ENCODE data around the gene ZNF79.

ZNF79 gene

DNA sequence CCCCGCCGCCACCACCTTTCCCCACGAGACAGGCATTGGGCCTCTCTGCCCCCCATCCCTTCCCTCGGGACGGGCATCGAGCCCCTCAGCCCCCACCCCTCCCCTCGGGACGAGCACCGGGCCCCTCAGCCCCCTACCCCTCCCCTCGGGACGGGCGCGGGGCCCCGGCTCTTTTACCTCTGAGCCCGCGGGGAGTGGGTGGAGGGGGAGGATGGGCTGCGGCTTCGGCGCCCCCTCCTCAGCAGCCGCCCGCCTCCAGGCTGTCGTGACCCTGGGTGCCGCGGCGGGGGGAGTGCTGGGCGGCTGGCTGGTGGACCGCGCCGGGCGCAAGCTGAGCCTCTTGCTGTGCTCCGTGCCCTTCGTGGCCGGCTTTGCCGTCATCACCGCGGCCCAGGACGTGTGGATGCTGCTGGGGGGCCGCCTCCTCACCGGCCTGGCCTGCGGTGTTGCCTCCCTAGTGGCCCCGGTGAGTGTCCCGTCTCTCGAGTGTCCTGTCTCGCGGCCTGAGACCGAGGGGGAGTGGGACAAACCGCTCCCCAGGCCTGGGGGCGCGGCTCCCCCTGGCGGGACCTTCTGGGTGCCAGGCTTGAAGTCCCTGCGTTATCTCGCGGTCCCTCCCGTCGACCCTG is 26.4 kb upstream of the ZNF79 start:
- peak; percentile 58 for TF ChIP-seq CTCF (IDR thresholded peaks at IDR 0.05; ENCODE audit: insufficient read depth, low read depth, low read length, missing control alignments)
- H3K4me3 ChIP-seq (ENCODE audit: low read depth, low read length) = peak overlapping the region; percentile 68
- DNase-seq (ENCODE audit: low read depth) = peak; percentile 64

DNA sequence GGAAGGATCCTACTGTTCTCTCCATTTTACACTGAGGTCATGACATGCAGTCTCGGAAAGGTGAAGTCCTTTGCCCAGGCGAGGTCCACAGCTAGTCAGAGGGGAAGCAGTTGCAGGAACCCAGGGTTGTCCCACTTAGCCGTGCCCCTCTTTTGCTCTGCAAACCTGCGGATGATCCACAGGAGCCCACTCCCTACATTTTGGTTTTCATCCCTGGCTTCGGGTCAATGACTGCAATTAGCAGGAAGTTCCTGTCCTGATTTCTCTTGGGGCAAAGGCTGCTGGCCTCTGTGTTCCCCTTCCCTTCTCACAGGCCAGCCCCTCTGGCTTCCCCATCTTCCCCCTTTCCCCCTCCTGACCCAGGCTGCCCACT is 25.9 kb upstream of the ZNF79 start:
- DNase-seq (ENCODE audit: low read depth) = no peak
- no peak for TF ChIP-seq CTCF (IDR thresholded peaks at IDR 0.05; ENCODE audit: insufficient read depth, low read depth, low read length, missing control alignments)
- peak overlapping the region; percentile 68 for H3K4me3 ChIP-seq (ENCODE audit: low read depth, low read length)

DNA sequence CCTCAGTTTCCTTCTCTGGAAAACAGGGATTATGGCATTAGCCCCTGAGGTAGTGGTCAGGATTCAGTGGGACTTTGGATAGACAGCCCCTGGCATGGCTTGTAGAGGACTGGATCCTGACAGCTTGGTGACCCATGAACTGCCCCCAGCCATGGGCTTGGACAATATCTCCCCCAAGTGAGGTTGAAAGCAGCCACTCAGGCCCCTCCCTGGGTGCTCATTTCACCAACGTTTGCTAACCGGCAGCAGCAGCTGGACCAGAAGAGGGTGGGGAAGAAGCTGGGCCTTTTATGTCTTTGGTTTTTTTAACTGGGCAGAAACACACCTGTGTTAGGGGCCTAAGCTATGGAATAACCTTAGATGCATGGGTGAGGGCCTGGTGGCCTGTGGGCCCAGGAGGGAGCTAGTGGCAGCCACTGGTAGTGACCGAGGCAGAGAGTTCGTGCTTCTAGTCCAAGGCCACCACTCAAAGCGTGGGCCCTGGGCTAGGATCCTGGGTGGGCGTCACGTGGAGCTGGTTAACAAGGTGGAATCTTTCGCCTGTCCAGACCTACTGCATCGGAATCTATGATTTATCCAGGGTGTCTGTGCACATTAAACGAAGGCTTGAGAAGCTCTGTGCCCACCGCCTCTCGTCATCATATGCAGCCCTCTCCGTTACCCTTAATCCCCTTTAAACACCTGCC is 25.3 kb upstream of the ZNF79 start:
- no peak overlapping the region for H3K4me3 ChIP-seq (ENCODE audit: low read depth, low read length)
- no peak for TF ChIP-seq CTCF (IDR thresholded peaks at IDR 0.05; ENCODE audit: insufficient read depth, low read depth, low read length, missing control alignments)
- no peak for DNase-seq (ENCODE audit: low read depth)

DNA sequence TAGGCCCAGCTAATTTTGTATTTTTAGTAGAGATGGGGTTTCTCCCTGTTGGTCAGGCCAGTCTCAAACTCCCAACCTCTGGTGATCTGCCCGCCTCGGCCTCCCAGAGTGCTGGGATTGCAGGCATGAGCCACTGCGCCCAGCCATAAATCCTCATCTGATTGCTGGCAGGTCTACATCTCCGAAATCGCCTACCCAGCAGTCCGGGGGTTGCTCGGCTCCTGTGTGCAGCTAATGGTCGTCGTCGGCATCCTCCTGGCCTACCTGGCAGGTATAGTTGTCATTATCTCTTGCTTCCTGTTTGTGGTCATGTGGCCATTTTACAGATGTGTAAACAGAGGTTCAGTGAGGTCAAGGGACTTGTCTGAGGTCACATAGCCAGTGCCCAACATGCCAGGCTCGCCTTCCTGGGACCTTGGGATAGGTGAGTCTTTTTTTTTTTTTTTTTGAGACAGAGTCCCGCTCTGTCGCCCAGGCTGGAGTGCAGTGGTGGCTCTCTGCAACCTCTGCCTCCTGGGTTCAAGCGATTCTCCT is 24.4 kb upstream of the ZNF79 start:
- no peak for TF ChIP-seq CTCF (IDR thresholded peaks at IDR 0.05; ENCODE audit: insufficient read depth, low read depth, low read length, missing control alignments)
- no peak overlapping the region for H3K4me3 ChIP-seq (ENCODE audit: low read depth, low read length)
- DNase-seq (ENCODE audit: low read depth) = no peak

DNA sequence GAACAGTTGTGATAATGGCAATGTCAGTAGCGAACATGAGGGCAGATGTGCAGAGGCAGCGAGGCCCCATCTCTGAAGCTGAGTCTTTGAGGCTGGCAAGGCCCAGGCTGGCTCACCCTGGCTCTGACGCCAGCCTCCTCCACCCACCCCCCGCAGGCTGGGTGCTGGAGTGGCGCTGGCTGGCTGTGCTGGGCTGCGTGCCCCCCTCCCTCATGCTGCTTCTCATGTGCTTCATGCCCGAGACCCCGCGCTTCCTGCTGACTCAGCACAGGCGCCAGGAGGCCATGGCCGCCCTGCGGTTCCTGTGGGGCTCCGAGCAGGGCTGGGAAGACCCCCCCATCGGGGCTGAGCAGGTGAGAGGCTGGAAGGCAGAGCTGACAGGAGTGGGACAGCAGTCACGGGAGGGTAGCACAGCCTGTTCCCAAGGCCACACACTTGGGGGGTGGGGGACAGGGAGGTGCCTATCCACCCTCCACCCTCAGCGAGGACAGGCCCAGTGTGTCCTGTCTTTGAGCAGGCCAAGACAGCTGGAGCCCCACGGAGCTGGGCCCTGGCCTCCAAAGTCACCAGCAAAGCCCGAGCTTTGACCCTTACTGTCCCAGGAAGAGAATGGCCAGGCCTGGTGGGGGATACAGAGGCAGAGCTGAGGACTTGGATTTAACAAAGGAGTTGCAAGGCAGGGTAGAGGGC is 21.6 kb upstream of the ZNF79 start:
- no peak for DNase-seq (ENCODE audit: low read depth)
- H3K4me3 ChIP-seq (ENCODE audit: low read depth, low read length) = no peak overlapping the region
- no peak for TF ChIP-seq CTCF (IDR thresholded peaks at IDR 0.05; ENCODE audit: insufficient read depth, low read depth, low read length, missing control alignments)

GRCh38 chr9:127403507-127404192 is 20.5 kb upstream of the ZNF79 start:
- no peak for TF ChIP-seq CTCF (IDR thresholded peaks at IDR 0.05; ENCODE audit: insufficient read depth, low read depth, low read length, missing control alignments)
- DNase-seq (ENCODE audit: low read depth) = no peak
- H3K4me3 ChIP-seq (ENCODE audit: low read depth, low read length) = no peak overlapping the region

Data from GM12865 (cell line).